Trophoblast cell (in vitro differentiated cells and primary cell): Measurements from ENCODE around the gene VPS26C.

Experiments used
- DNase-seq, 2 donors: peaks; one replicate each; pipeline ENCODE4 v3.0.0-alpha.2; 2016
- H2AFZ ChIP-seq: 2 replicates; pipeline ENCODE4 v1.6.1; 2013; ENCODE audit warnings: low read length, moderate library complexity, mild to moderate bottlenecking; ENCODE audit not compliant: insufficient read depth, poor library complexity
- H2AK5ac ChIP-seq: 2 replicates; pipeline ENCODE4 v1.6.1; 2013; ENCODE audit warnings: mild to moderate bottlenecking, low read length
- H2BK120ac ChIP-seq: 2 replicates; pipeline ENCODE4 v1.6.1; 2013; ENCODE audit warnings: low read length, mild to moderate bottlenecking, moderate library complexity; ENCODE audit not compliant: insufficient read depth, poor library complexity
- H2BK12ac ChIP-seq: 2 replicates; pipeline ENCODE4 v1.6.1; 2013; ENCODE audit warnings: mild to moderate bottlenecking, low read length, moderate library complexity
- H2BK5ac ChIP-seq: 2 replicates; pipeline ENCODE4 v1.6.1; 2013; ENCODE audit warnings: low read length, low read depth, moderate library complexity, mild to moderate bottlenecking; ENCODE audit not compliant: poor library complexity
- H3K14ac ChIP-seq: 2 replicates; pipeline ENCODE4 v1.6.1; 2013; ENCODE audit warnings: mild to moderate bottlenecking, low read length
- H3K18ac ChIP-seq: 2 replicates; pipeline ENCODE4 v1.6.1; 2013; ENCODE audit warnings: mild to moderate bottlenecking, low read length
- H3K23ac ChIP-seq: 2 replicates; pipeline ENCODE4 v1.6.1; 2013; ENCODE audit warnings: low read length
- H3K27ac ChIP-seq: 2 replicates; pipeline ENCODE4 v1.5.1; 2013; ENCODE audit warnings: low read depth, mild to moderate bottlenecking, inconsistent platforms, low read length, moderate library complexity
- H3K27me3 ChIP-seq: 2 replicates; pipeline ENCODE4 v1.6.1; 2013; ENCODE audit warnings: inconsistent platforms, mild to moderate bottlenecking, low read length, moderate library complexity; ENCODE audit not compliant: insufficient read depth
- H3K36me3 ChIP-seq, 2 experiments: 1 replicate in 1 of 2; 2 replicates in 1 of 2; pipeline ENCODE4 v1.6.1; 2013; ENCODE audit warnings: low read length in 2 of 2, mild to moderate bottlenecking in 2 of 2, moderate library complexity in 1 of 2; ENCODE audit not compliant: insufficient read depth in 2 of 2, control insufficient read depth in 1 of 2
- H3K4ac ChIP-seq: 2 replicates; pipeline ENCODE4 v1.6.1; 2013; ENCODE audit warnings: low read depth, mild to moderate bottlenecking, low read length, moderate library complexity
- H3K4me1 ChIP-seq, 2 experiments: 1 replicate in 1 of 2; 2 replicates in 1 of 2; pipeline ENCODE4 v1.6.1; 2013; ENCODE audit warnings: low read length in 2 of 2, mild to moderate bottlenecking in 2 of 2, moderate library complexity in 1 of 2; ENCODE audit not compliant: insufficient read depth in 2 of 2, control insufficient read depth in 1 of 2
- H3K4me2 ChIP-seq: 2 replicates; pipeline ENCODE4 v1.6.1; 2013; ENCODE audit warnings: inconsistent platforms, mild to moderate bottlenecking, low read length, moderate library complexity
- H3K4me3 ChIP-seq: 2 replicates; pipeline ENCODE4 v1.5.1; 2013; ENCODE audit warnings: mild to moderate bottlenecking, low read depth, low read length, inconsistent platforms
- H3K79me1 ChIP-seq: one replicate; pipeline ENCODE4 v1.6.1; 2013; ENCODE audit warnings: low read length
- H3K79me2 ChIP-seq: 2 replicates; pipeline ENCODE4 v1.6.1; 2013; ENCODE audit warnings: low read length, mild to moderate bottlenecking; ENCODE audit not compliant: control insufficient read depth, insufficient read depth, poor library complexity
- H3K9ac ChIP-seq: 2 replicates; pipeline ENCODE4 v1.6.1; 2013; ENCODE audit warnings: mild to moderate bottlenecking, low read length
- H3K9me3 ChIP-seq: 2 replicates; pipeline ENCODE4 v1.6.1; 2013; ENCODE audit warnings: low read depth, mild to moderate bottlenecking, control low read depth, inconsistent platforms, low read length; ENCODE audit not compliant: insufficient read depth
- H4K12ac ChIP-seq: 2 replicates; pipeline ENCODE4 v1.6.1; 2013; ENCODE audit warnings: low read depth, mild to moderate bottlenecking, low read length, moderate library complexity
- H4K8ac ChIP-seq: 2 replicates; pipeline ENCODE4 v1.6.1; 2013; ENCODE audit warnings: low read depth, mild to moderate bottlenecking, low read length, moderate library complexity
- H4K91ac ChIP-seq: one replicate; pipeline ENCODE4 v1.6.1; 2013; ENCODE audit warnings: low read depth, mild to moderate bottlenecking, low read length, moderate library complexity
- WGBS: extraction: QIAGEN DNeasy Blood & Tissue Kit; methylation state at CpG from one replicate; pipeline ENCODE4 v1.1.7; 2013; ENCODE audit warnings: missing lambda C conversion rate; ENCODE audit not compliant: insufficient read length, insufficient coverage; ENCODE audit errors: extremely low coverage; 5-methylcytosine and 5-hydroxymethylcytosine counted together

VPS26C gene

GRCh38 chr21:37278199-37278598, 11.1 kb upstream of the VPS26C start:
- Histone ChIP-seq H3K27me3 (no peaks in the 10 kb centered on the region), H4K8ac (no peak overlapping the region), H3K14ac (no peak overlapping the region), H3K9me3 (no peaks in the 10 kb centered on the region), H3K36me3 (no peaks in the 10 kb centered on the region), H3K79me1 (no peaks in the 10 kb centered on the region), H3K23ac (no peak overlapping the region), H2BK12ac (no peak overlapping the region), H2BK120ac (no peak overlapping the region), H4K12ac (no peak overlapping the region), H3K4me2 (no peak overlapping the region), H3K18ac (no peak overlapping the region), H3K4ac (no peak overlapping the region), H3K27ac (no peak overlapping the region), H3K4me3 (no peak overlapping the region), H2AFZ (no peak overlapping the region), H2AK5ac (no peak overlapping the region), H3K79me2 (no peaks in the 10 kb centered on the region), H2BK5ac (no peak overlapping the region), H3K4me1 (no peaks in the 10 kb centered on the region), H4K91ac (no peak overlapping the region), H3K9ac (no peak overlapping the region)
- WGBS, result no CpG with 5 or more reads among the region's 7 CpGs
- DNase-seq, result no peak

- Histone ChIP-seq H3K4me1 (no peaks in the 10 kb centered on the region), H4K91ac (no peak overlapping the region), H2AFZ (no peak overlapping the region), H3K79me2 (no peaks in the 10 kb centered on the region), H3K4me3 (no peak overlapping the region), H3K4ac (no peak overlapping the region), H2BK120ac (no peak overlapping the region), H4K8ac (no peak overlapping the region), H3K4me2 (no peak overlapping the region), H3K79me1 (no peaks in the 10 kb centered on the region), H2BK5ac (no peak overlapping the region), H3K14ac (no peak overlapping the region), H3K23ac (no peak overlapping the region), H3K36me3 (no peaks in the 10 kb centered on the region), H3K27me3 (no peaks in the 10 kb centered on the region), H3K9ac (no peak overlapping the region), H2AK5ac (no peak overlapping the region), H3K9me3 (no peaks in the 10 kb centered on the region), H2BK12ac (no peak overlapping the region), H4K12ac (no peak overlapping the region), H3K18ac (no peak overlapping the region), H3K27ac (no peak overlapping the region)
- no peak for DNase-seq
- no CpG with 5 or more reads among the region's 3 CpGs for WGBS
Observed at GRCh38 chr21:37276377-37276776, 9.2 kb upstream of the VPS26C start.

DNA sequence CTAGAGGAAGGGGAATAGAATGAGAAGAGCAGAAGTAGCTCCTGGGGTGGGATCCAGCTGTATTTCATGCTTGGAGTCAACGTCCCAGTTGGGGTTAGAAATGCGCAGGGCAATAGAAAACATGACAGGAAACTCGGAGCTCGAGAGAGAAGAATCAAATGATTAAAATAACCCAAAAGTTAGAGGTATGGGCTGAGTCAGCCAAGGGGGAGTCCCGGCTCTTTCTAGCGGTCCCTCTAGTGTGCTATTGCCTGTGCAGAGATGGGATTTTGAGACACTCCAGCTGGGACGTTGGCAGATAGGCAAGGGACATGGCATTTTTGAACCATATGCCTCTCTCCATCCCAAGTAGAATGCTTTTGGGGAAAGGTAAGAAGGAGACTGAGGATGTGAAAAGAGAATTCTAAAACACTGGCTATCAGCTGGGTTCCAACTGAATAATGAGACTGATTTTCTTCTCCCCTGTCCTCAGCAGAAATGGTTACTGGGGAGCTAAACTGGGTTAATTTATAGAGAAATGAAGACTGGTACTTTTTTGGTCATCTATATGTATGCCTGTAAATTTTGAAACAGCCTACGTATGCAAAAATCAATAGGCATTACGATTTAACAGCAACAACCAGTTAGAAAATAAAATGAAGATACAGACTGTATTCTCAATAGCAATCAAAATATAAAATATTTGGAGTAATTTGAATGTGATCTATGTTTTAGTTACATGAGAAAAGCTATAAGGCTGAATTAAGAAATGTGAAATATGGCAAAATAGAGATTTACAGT, 7.0 kb upstream of the VPS26C start:
- Histone ChIP-seq H3K9me3 (no peaks in the 10 kb centered on the region), H3K23ac (no peak overlapping the region), H3K79me2 (no peaks in the 10 kb centered on the region), H4K8ac (no peak overlapping the region), H3K14ac (no peak overlapping the region), H3K4me2 (no peak overlapping the region), H3K9ac (no peak overlapping the region), H3K27me3 (no peaks in the 10 kb centered on the region), H3K4me1 (no peaks in the 10 kb centered on the region), H2BK5ac (no peak overlapping the region), H2BK120ac (no peak overlapping the region), H3K27ac (no peak overlapping the region), H2AFZ (no peak overlapping the region), H3K4me3 (no peak overlapping the region), H2BK12ac (no peak overlapping the region), H3K79me1 (no peaks in the 10 kb centered on the region), H3K36me3 (no peaks in the 10 kb centered on the region), H4K12ac (no peak overlapping the region), H3K4ac (no peak overlapping the region), H2AK5ac (no peak overlapping the region), H3K18ac (no peak overlapping the region), H4K91ac (no peak overlapping the region)
- DNase-seq, result no peak
- no CpG with 5 or more reads among the region's 9 CpGs for WGBS

DNA sequence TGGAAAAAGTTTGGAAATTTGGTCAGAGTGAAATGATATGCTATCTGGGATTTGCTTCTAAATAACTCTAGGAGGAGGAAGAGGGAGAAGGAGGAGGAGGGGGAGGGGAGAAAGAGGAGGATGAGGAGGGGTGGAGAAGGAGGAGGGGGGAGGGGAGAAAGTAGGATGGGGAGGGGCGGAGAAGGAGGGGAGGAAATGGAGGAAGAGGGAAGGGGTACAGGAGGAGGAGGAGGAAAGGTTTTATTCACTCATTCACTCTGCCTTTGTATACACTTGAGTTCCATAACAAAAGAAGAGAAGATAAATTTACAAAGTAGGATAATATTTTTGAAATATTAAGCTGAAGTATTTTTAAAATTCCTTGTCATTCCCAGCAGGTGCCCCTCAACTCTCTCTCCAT, 6.3 kb upstream of the VPS26C start:
- H2BK12ac ChIP-seq, result no peak overlapping the region
- no peak overlapping the region for H3K9ac ChIP-seq
- H4K91ac ChIP-seq, result no peak overlapping the region
- no peak overlapping the region for H3K23ac ChIP-seq
- H3K4me1 ChIP-seq, result no peaks in the 10 kb centered on the region
- no peak overlapping the region for H2AK5ac ChIP-seq
- no peak overlapping the region for H3K27ac ChIP-seq
- no peak overlapping the region for H4K12ac ChIP-seq
- H3K4ac ChIP-seq, result no peak overlapping the region
- no peak overlapping the region for H4K8ac ChIP-seq
- H3K4me2 ChIP-seq, result no peak overlapping the region
- H3K36me3 ChIP-seq, result no peaks in the 10 kb centered on the region
- no peak overlapping the region for H2BK120ac ChIP-seq
- H3K79me2 ChIP-seq, result no peaks in the 10 kb centered on the region
- H3K9me3 ChIP-seq, result no peaks in the 10 kb centered on the region
- no peak overlapping the region for H2BK5ac ChIP-seq
- no peaks in the 10 kb centered on the region for H3K79me1 ChIP-seq
- H3K27me3 ChIP-seq, result no peaks in the 10 kb centered on the region
- no peak overlapping the region for H3K4me3 ChIP-seq
- 100% methylated on average over 1 of the region's 1 CpG for WGBS
- no peak overlapping the region for H3K18ac ChIP-seq
- no peak overlapping the region for H2AFZ ChIP-seq
- no peak overlapping the region for H3K14ac ChIP-seq
- no peak for DNase-seq
